B cell (primary cell): ENCODE measurements around the gene SLC24A3.

Experiments used
- EZH2 ChIP-seq: IDR thresholded peaks from 2 replicates; pipeline ENCODE4 v1.6.1; 2012; ENCODE audit warnings: borderline replicate concordance, low read depth, mild to moderate bottlenecking, moderate library complexity, low read length; ENCODE audit not compliant: insufficient read depth, poor library complexity, severe bottlenecking
- TF ChIP-seq, protein P1 (sequence below): fragments of 200-600 bp; IDR thresholded peaks from one replicate; pipeline ENCODE4 v1.8.0; 2022; ENCODE audit warnings: antibody characterized with exemption, mild to moderate bottlenecking

GRCh38 chr20:19758133-19758500 lies 545.7 kb downstream of the SLC24A3 start, which contains the start of gene RIN2:
- TF ChIP-seq, protein P1, sequence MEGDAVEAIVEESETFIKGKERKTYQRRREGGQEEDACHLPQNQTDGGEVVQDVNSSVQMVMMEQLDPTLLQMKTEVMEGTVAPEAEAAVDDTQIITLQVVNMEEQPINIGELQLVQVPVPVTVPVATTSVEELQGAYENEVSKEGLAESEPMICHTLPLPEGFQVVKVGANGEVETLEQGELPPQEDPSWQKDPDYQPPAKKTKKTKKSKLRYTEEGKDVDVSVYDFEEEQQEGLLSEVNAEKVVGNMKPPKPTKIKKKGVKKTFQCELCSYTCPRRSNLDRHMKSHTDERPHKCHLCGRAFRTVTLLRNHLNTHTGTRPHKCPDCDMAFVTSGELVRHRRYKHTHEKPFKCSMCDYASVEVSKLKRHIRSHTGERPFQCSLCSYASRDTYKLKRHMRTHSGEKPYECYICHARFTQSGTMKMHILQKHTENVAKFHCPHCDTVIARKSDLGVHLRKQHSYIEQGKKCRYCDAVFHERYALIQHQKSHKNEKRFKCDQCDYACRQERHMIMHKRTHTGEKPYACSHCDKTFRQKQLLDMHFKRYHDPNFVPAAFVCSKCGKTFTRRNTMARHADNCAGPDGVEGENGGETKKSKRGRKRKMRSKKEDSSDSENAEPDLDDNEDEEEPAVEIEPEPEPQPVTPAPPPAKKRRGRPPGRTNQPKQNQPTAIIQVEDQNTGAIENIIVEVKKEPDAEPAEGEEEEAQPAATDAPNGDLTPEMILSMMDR = no peak
- no peak for TF ChIP-seq EZH2
